ENCODE measurements around the gene STOML1. TPM values are rescaled to one million over a fixed set of nuclear protein-coding genes. Genes with fewer than 3 reads are reported as not detected.

Gene STOML1
- polyA plus RNA-seq, 1 donor (not counting 4 experiments of a cell fraction or from before 2014, with no cell fraction given), result 7.0 TPM

DNA sequence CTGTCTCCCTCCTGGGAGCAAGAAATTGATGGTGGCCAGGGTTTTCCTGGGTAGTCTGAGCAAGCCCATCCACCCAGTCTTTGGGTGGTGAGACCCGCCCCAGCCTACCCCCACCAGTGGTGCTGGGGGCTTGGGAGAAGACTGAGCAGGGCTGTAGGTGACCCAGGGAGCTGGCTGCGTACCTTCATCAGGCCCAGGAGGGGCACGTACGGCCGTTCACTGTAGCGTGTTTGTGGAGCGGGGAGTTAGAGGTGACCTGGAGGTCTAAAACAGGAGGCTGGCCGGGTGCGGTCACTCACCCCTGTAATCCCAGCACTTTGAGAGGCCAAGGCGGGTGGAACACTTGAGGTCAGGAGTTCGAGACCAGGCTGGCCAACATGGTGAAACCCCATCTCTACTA is 54.4 kb downstream of the STOML1 start:
- Histone ChIP-seq H3K9ac (ENCODE audit: control insufficient read depth, extremely low read depth, insufficient read depth, low read length) (no peak overlapping the region), H4K20me1 (ENCODE audit: control insufficient read depth, extremely low read depth, insufficient read depth, low read length) (no peaks in the 10 kb centered on the region), H3K27ac (ENCODE audit: control insufficient read depth, insufficient read depth, low read length) (no peak overlapping the region), H3K4me3 (ENCODE audit: control insufficient read depth in 2 of 3, extremely low read depth in 1 of 3, insufficient read depth in 2 of 3, low read depth in 1 of 3, low read length in 3 of 3) (no peak overlapping the region), H2AFZ (ENCODE audit: control insufficient read depth, low read length) (no peak overlapping the region), H3K9me3 (ENCODE audit: control insufficient read depth, low read depth, low read length) (no peaks in the 10 kb centered on the region), H3K36me3 (ENCODE audit: control insufficient read depth in 2 of 2, extremely low read depth in 1 of 2, insufficient read depth in 2 of 2, low read length in 2 of 2) (no peaks in the 10 kb centered on the region), H3K4me2 (ENCODE audit: control insufficient read depth, extremely low read depth, insufficient read depth, low read depth, low read length) (no peak overlapping the region), H3K27me3 (ENCODE audit: control insufficient read depth, extremely low read depth, insufficient read depth, low read length) (no peaks in the 10 kb centered on the region), H3K79me2 (ENCODE audit: control insufficient read depth, insufficient read depth, low read length) (no peaks in the 10 kb centered on the region), H3K4me1 (ENCODE audit: control insufficient read depth, extremely low read depth, insufficient read depth, low read length) (peaks cover 30% of the 10 kb centered on the region), H3K9me1 (ENCODE audit: control insufficient read depth, extremely low read depth, insufficient read depth, low read length) (peaks cover 4% of the 10 kb centered on the region)
- DNase-seq (ENCODE audit: low read depth, low spot score), result no peak
- TF ChIP-seq EZH2 (IDR thresholded peaks at IDR 0.05; ENCODE audit: low read length), result no peak
- TF ChIP-seq, protein P1, sequence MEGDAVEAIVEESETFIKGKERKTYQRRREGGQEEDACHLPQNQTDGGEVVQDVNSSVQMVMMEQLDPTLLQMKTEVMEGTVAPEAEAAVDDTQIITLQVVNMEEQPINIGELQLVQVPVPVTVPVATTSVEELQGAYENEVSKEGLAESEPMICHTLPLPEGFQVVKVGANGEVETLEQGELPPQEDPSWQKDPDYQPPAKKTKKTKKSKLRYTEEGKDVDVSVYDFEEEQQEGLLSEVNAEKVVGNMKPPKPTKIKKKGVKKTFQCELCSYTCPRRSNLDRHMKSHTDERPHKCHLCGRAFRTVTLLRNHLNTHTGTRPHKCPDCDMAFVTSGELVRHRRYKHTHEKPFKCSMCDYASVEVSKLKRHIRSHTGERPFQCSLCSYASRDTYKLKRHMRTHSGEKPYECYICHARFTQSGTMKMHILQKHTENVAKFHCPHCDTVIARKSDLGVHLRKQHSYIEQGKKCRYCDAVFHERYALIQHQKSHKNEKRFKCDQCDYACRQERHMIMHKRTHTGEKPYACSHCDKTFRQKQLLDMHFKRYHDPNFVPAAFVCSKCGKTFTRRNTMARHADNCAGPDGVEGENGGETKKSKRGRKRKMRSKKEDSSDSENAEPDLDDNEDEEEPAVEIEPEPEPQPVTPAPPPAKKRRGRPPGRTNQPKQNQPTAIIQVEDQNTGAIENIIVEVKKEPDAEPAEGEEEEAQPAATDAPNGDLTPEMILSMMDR (optimal IDR thresholded peaks at IDR 0.05 in 1 of 3, IDR thresholded peaks at IDR 0.05 in 1 of 3, conservative IDR thresholded peaks at IDR 0.05 in 1 of 3; ENCODE audit: extremely low read depth in 1 of 3, insufficient read depth in 2 of 3, low read length in 3 of 3), result no peak
- dilution Hi-C loops (cut with MboI; ENCODE audit: extremely low pct_ligation_motif_present, low sequenced_read_pairs), result no loop called here
- no peak for FAIRE-seq

DNA sequence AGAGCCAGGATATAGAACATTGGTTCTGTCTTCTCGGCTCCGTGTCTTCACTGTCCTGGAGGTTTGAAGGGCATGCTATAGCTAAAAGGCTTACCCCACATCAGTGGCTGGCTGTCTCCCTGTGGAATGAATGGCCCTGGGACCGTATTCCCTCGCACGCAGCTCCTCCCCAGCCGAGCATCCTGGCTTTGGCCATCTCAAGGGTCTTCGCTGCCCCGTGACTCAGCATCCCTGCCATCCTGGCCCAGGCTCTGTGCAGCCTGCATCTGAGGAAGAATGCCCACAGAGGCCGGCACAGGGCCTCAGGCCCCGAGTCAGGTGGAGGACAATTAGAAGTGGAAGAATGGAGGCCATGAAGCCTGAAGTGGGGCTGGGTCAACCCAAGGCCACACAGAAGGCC is 54.8 kb downstream of the STOML1 start:
- Histone ChIP-seq H3K79me2 (ENCODE audit: control insufficient read depth, insufficient read depth, low read length) (no peaks in the 10 kb centered on the region), H3K4me1 (ENCODE audit: control insufficient read depth, extremely low read depth, insufficient read depth, low read length) (peaks cover 30% of the 10 kb centered on the region)
- dilution Hi-C loops (cut with MboI; ENCODE audit: extremely low pct_ligation_motif_present, low sequenced_read_pairs), result no loop called here

More for the DNA sequence above, 54.8 kb downstream of the STOML1 start:
- Histone ChIP-seq H3K4me2 (ENCODE audit: control insufficient read depth, extremely low read depth, insufficient read depth, low read depth, low read length) (no peak overlapping the region), H3K4me3 (ENCODE audit: control insufficient read depth in 2 of 3, extremely low read depth in 1 of 3, insufficient read depth in 2 of 3, low read depth in 1 of 3, low read length in 3 of 3) (no peak overlapping the region), H3K9me3 (ENCODE audit: control insufficient read depth, low read depth, low read length) (no peaks in the 10 kb centered on the region), H3K36me3 (ENCODE audit: control insufficient read depth in 2 of 2, extremely low read depth in 1 of 2, insufficient read depth in 2 of 2, low read length in 2 of 2) (no peaks in the 10 kb centered on the region), H4K20me1 (ENCODE audit: control insufficient read depth, extremely low read depth, insufficient read depth, low read length) (no peaks in the 10 kb centered on the region), H3K9me1 (ENCODE audit: control insufficient read depth, extremely low read depth, insufficient read depth, low read length) (peaks cover 4% of the 10 kb centered on the region), H3K27ac (ENCODE audit: control insufficient read depth, insufficient read depth, low read length) (no peak overlapping the region), H2AFZ (ENCODE audit: control insufficient read depth, low read length) (no peak overlapping the region), H3K27me3 (ENCODE audit: control insufficient read depth, extremely low read depth, insufficient read depth, low read length) (no peaks in the 10 kb centered on the region), H3K9ac (ENCODE audit: control insufficient read depth, extremely low read depth, insufficient read depth, low read length) (no peak overlapping the region)
- FAIRE-seq, result no peak
- no peak for DNase-seq (ENCODE audit: low read depth, low spot score)
- TF ChIP-seq EZH2 (IDR thresholded peaks at IDR 0.05; ENCODE audit: low read length), result no peak
- TF ChIP-seq, protein P1 (optimal IDR thresholded peaks at IDR 0.05 in 1 of 3, IDR thresholded peaks at IDR 0.05 in 1 of 3, conservative IDR thresholded peaks at IDR 0.05 in 1 of 3; ENCODE audit: extremely low read depth in 1 of 3, insufficient read depth in 2 of 3, low read length in 3 of 3), result no peak
